H9 (cell line): ENCODE measurements around the gene MACROD1. TPM values are rescaled to one million over a fixed set of nuclear protein-coding genes. Genes with fewer than 3 reads are reported as not detected.

Source experiments
- DNase-seq: peaks from one replicate; pipeline ENCODE4 v3.0.0-alpha.2; 2017
- H2AFZ ChIP-seq: one replicate; pipeline ENCODE4 v1.6.1; 2013; ENCODE audit warnings: mild to moderate bottlenecking, low read length, control low read depth, moderate library complexity
- H2AK5ac ChIP-seq: 2 replicates; pipeline ENCODE4 v1.6.1; 2013; ENCODE audit warnings: low read length, control low read depth, mixed read lengths; ENCODE audit not compliant: insufficient read length
- H2BK120ac ChIP-seq: one replicate; pipeline ENCODE4 v1.6.1; 2013; ENCODE audit warnings: low read depth, mild to moderate bottlenecking, low read length, control low read depth, inconsistent platforms; ENCODE audit not compliant: poor library complexity, severe bottlenecking
- H2BK12ac ChIP-seq: 2 replicates; pipeline ENCODE4 v1.6.1; 2013; ENCODE audit warnings: low read length, control low read depth, mixed read lengths, low read depth; ENCODE audit not compliant: insufficient read length
- H2BK15ac ChIP-seq: 2 replicates; pipeline ENCODE4 v1.6.1; 2013; ENCODE audit warnings: low read depth, low read length, control low read depth
- H2BK20ac ChIP-seq: one replicate; pipeline ENCODE4 v1.6.1; 2013; ENCODE audit warnings: low read depth, mild to moderate bottlenecking, low read length, control low read depth, inconsistent platforms; ENCODE audit not compliant: poor library complexity, severe bottlenecking
- H2BK5ac ChIP-seq: 2 replicates; pipeline ENCODE4 v1.6.1; 2013; ENCODE audit warnings: low read length, control low read depth, mixed read lengths; ENCODE audit not compliant: insufficient read length
- H3K14ac ChIP-seq: 2 replicates; pipeline ENCODE4 v1.6.1; 2013; ENCODE audit warnings: low read length, control low read depth; ENCODE audit not compliant: insufficient read depth
- H3K18ac ChIP-seq: 2 replicates; pipeline ENCODE4 v1.6.1; 2013; ENCODE audit warnings: low read depth, mild to moderate bottlenecking, mixed read lengths, low read length, control low read depth; ENCODE audit not compliant: insufficient read length
- H3K23ac ChIP-seq: 2 replicates; pipeline ENCODE4 v1.6.1; 2013; ENCODE audit warnings: low read length, control low read depth, mixed read lengths, low read depth; ENCODE audit not compliant: insufficient read length
- H3K23me2 ChIP-seq: 2 replicates; pipeline ENCODE4 v1.6.1; 2013; ENCODE audit warnings: low read depth, mild to moderate bottlenecking, mixed read lengths, low read length, control low read depth; ENCODE audit not compliant: insufficient read length, poor library complexity, severe bottlenecking
- H3K27ac ChIP-seq: 2 replicates; pipeline ENCODE4 v1.5.1; 2013; ENCODE audit warnings: low read length, control low read depth, mixed read lengths, low read depth; ENCODE audit not compliant: insufficient read length
- H3K27me3 ChIP-seq: 2 replicates; pipeline ENCODE4 v1.6.1; 2013; ENCODE audit warnings: low read length, control low read depth, inconsistent platforms; ENCODE audit not compliant: insufficient read depth
- H3K4ac ChIP-seq: 2 replicates; pipeline ENCODE4 v1.6.1; 2013; ENCODE audit warnings: low read depth, mild to moderate bottlenecking, control low read depth, inconsistent platforms, low read length, moderate library complexity
- H3K4me1 ChIP-seq: 2 replicates; pipeline ENCODE4 v1.6.1; 2013; ENCODE audit warnings: low read length, control low read depth, inconsistent platforms; ENCODE audit not compliant: insufficient read depth
- H3K4me2 ChIP-seq: 2 replicates; pipeline ENCODE4 v1.6.1; 2013; ENCODE audit warnings: low read length, control low read depth, mixed read lengths; ENCODE audit not compliant: insufficient read length, insufficient read depth
- H3K56ac ChIP-seq: 2 replicates; pipeline ENCODE4 v1.6.1; 2013; ENCODE audit warnings: low read depth, mild to moderate bottlenecking, mixed read lengths, low read length, control low read depth; ENCODE audit not compliant: insufficient read length
- H3K79me1 ChIP-seq: 2 replicates; pipeline ENCODE4 v1.6.1; 2013; ENCODE audit warnings: low read depth, mild to moderate bottlenecking, moderate library complexity, low read length, control low read depth, inconsistent platforms; ENCODE audit not compliant: insufficient read depth, poor library complexity, severe bottlenecking
- H3K79me2 ChIP-seq: 2 replicates; pipeline ENCODE4 v1.6.1; 2013; ENCODE audit warnings: low read length, control low read depth, inconsistent platforms; ENCODE audit not compliant: insufficient read depth
- H3K9ac ChIP-seq: 2 replicates; pipeline ENCODE4 v1.6.1; 2013; ENCODE audit warnings: low read length, control low read depth, mixed read lengths; ENCODE audit not compliant: insufficient read length; ENCODE audit errors: extremely low read depth
- H3K9me3 ChIP-seq: one replicate; pipeline ENCODE4 v1.6.1; 2013; ENCODE audit warnings: low read depth, low read length, inconsistent platforms; ENCODE audit not compliant: control insufficient read depth
- H3T11ph ChIP-seq: one replicate; pipeline ENCODE4 v1.6.1; 2013; ENCODE audit warnings: mild to moderate bottlenecking, low read length, control low read depth, inconsistent platforms
- H4K20me1 ChIP-seq: one replicate; pipeline ENCODE4 v1.6.1; 2013; ENCODE audit not compliant: control insufficient read depth, insufficient read length, insufficient read depth
- H4K5ac ChIP-seq: 2 replicates; pipeline ENCODE4 v1.6.1; 2013; ENCODE audit warnings: low read depth, mild to moderate bottlenecking, mixed read lengths, low read length, control low read depth; ENCODE audit not compliant: insufficient read length
- H4K8ac ChIP-seq: replicated peaks from 2 replicates; pipeline ENCODE4 v1.6.1; 2013; ENCODE audit warnings: low read length, control low read depth, mixed read lengths, low read depth; ENCODE audit not compliant: insufficient read length
- H4K91ac ChIP-seq: 2 replicates; pipeline ENCODE4 v1.6.1; 2013; ENCODE audit warnings: low read depth, mild to moderate bottlenecking, moderate library complexity, mixed read lengths, low read length, control low read depth; ENCODE audit not compliant: insufficient read length
- H3K27ac Mint-ChIP-seq, 3 experiments: 2 replicates in 2 of 3; 3 replicates in 1 of 3; pipeline ENCODE4 v1.8.0; 2020 to 2021; ENCODE audit warnings: mixed read lengths in 3 of 3, mild to moderate bottlenecking in 1 of 3, moderate library complexity in 1 of 3
- H3K27me3 Mint-ChIP-seq: 2 replicates; pipeline ENCODE4 v1.8.0; 2021; ENCODE audit warnings: low read depth, mild to moderate bottlenecking, moderate library complexity, mixed read lengths
- H3K36me3 Mint-ChIP-seq, 3 experiments: 2 replicates in 2 of 3; 3 replicates in 1 of 3; pipeline ENCODE4 v1.8.0; 2020 to 2021; ENCODE audit warnings: low read depth in 3 of 3, mixed read lengths in 3 of 3; ENCODE audit not compliant: insufficient read depth in 1 of 3
- H3K4me1 Mint-ChIP-seq, 2 experiments: 2 replicates each; pipeline ENCODE4 v1.8.0; 2020; ENCODE audit warnings: mixed read lengths in 2 of 2
- H3K4me3 Mint-ChIP-seq, 2 experiments: 2 replicates in 1 of 2; 3 replicates in 1 of 2; pipeline ENCODE4 v1.8.0; 2020 to 2021; ENCODE audit warnings: mild to moderate bottlenecking in 2 of 2, mixed read lengths in 2 of 2, moderate library complexity in 1 of 2
- H3K9me3 Mint-ChIP-seq, 2 experiments: 2 replicates in 1 of 2; 3 replicates in 1 of 2; pipeline ENCODE4 v1.8.0; 2020; ENCODE audit warnings: mild to moderate bottlenecking in 2 of 2, mixed read lengths in 2 of 2, moderate library complexity in 1 of 2
- CTCF ChIP-seq: fragments of 200-600 bp; sonication (generic); conservative IDR thresholded peaks from 3 replicates; pipeline ENCODE4 v1.8.0; 2021; ENCODE audit warnings: antibody characterized with exemption, mild to moderate bottlenecking
- WGBS: extraction: QIAGEN DNeasy Blood & Tissue Kit; methylation state at CpG from one replicate; pipeline ENCODE4 v1.1.7; 2013; ENCODE audit warnings: missing lambda C conversion rate, low lambda C conversion rate, mixed read lengths; ENCODE audit not compliant: insufficient read length; ENCODE audit errors: extremely low coverage; 5-methylcytosine and 5-hydroxymethylcytosine counted together
- total RNA-seq: library from RNA; stranded (reverse); gene quantifications from 2 replicates; pipeline ENCODE4 v1.2.1, GENCODE V29; 2021

Gene MACROD1
- total RNA-seq, 1 experiment from 2014 or later = 21.2 TPM

- H3K4me2 ChIP-seq = peak overlapping the region; percentile 73
- H4K8ac ChIP-seq = no peak overlapping the region
- Mint-ChIP-seq H3K9me3 (no peaks in the 10 kb centered on the region), H3K4me3 (peak overlapping the region; percentile 10 to 73; a peak in 3 of 5 replicates), H3K27me3 (peaks cover 92% of the 10 kb centered on the region), H3K27ac (no peak overlapping the region), H3K4me1 (peaks cover 5 to 13% of the 10 kb centered on the region in 2 experiments; a peak in 3 of 4 replicates), H3K36me3 (no peaks in the 10 kb centered on the region)
- no peak overlapping the region for H3T11ph ChIP-seq
- no peaks in the 10 kb centered on the region for H4K20me1 ChIP-seq
- H3K27me3 ChIP-seq = peaks cover 17% of the 10 kb centered on the region; the same call in 1 of the 2 replicates
- H2AK5ac ChIP-seq = no peak overlapping the region
- H2BK12ac ChIP-seq = no peak overlapping the region
- no peak overlapping the region for H3K9ac ChIP-seq
- H3K79me2 ChIP-seq = no peaks in the 10 kb centered on the region
- H4K91ac ChIP-seq = no peak overlapping the region
- TF ChIP-seq CTCF = no peak
- H3K23ac ChIP-seq = no peak overlapping the region
- no peak overlapping the region for H3K18ac ChIP-seq
- H2BK20ac ChIP-seq = no peak overlapping the region
- H2BK15ac ChIP-seq = no peak overlapping the region
- no peak overlapping the region for H2BK120ac ChIP-seq
- no peak overlapping the region for H2BK5ac ChIP-seq
- no peak overlapping the region for H4K5ac ChIP-seq
- H2AFZ ChIP-seq = no peak overlapping the region
- WGBS = no CpG with 5 or more reads among the region's 35 CpGs
- H3K9me3 ChIP-seq = no peaks in the 10 kb centered on the region
- H3K4me1 ChIP-seq = no peaks in the 10 kb centered on the region
- no peak overlapping the region for H3K27ac ChIP-seq
- no peak overlapping the region for H3K14ac ChIP-seq
- DNase-seq = peak; percentile 46
- H3K56ac ChIP-seq = no peak overlapping the region
- no peaks in the 10 kb centered on the region for H3K79me1 ChIP-seq
- no peak overlapping the region for H3K4ac ChIP-seq
- peaks cover 10% of the 10 kb centered on the region for H3K23me2 ChIP-seq
These were observed 105.6 kb downstream of the MACROD1 start for GRCh38 chr11:64060263-64060860.
